Neural cell (in vitro differentiated cells): ENCODE results near the gene CCDC7.

Experiments used
- CTCF ChIP-seq: fragments of 450-650 bp; IDR thresholded peaks from 2 replicates; pipeline ENCODE4 v1.5.1; 2014; ENCODE audit warnings: antibody characterized with exemption, mild to moderate bottlenecking, moderate library complexity; ENCODE audit not compliant: poor library complexity, severe bottlenecking
- EP300 ChIP-seq: fragments of 450-650 bp; conservative IDR thresholded peaks from 2 replicates; pipeline ENCODE4 v1.6.1; 2014; ENCODE audit warnings: antibody characterized with exemption, mild to moderate bottlenecking, moderate library complexity; ENCODE audit not compliant: poor library complexity, severe bottlenecking
- POLR2AphosphoS5 ChIP-seq: IDR thresholded peaks from 2 replicates; pipeline ENCODE4 v1.6.1; 2012

GRCh38 chr10:32426186-32426585 is 19.8 kb upstream of the CCDC7 start:
- TF ChIP-seq CTCF = no peak
- TF ChIP-seq POLR2AphosphoS5 = no peak
- TF ChIP-seq EP300 = no peak
